ENCODE data around the gene CSNK1D. TPM values are rescaled to one million over a fixed set of nuclear protein-coding genes. Genes with fewer than 3 reads are reported as not detected.
A peak's percentile ranks its signal among the peaks of the same experiment; 100 is the strongest.

Gene CSNK1D
- total RNA-seq, 1 experiment from 2014 or later, result 234 TPM

GRCh38 chr17:82228278-82228841 lies 45.1 kb downstream of the CSNK1D start:
- intact Hi-C loops (cut with micrococcal nuclease; ENCODE audit: unreplicated experiment) (no loop called here), in situ Hi-C loops (cut with HindIII; ENCODE audit: low pct_unique_long_range_greater_than_20kb, low sequenced_read_pairs) (no loop called here)
- Histone ChIP-seq H3K9me3 (ENCODE audit: control insufficient read depth, insufficient read depth, low read depth, low read length) (no peaks in the 10 kb centered on the region), H3K27me3 (ENCODE audit: control insufficient read depth, insufficient read depth, low read length) (no peaks in the 10 kb centered on the region), H3K27ac (ENCODE audit: low read length) (peak overlapping the region; percentile 90), H3K4me3 (ENCODE audit: low read depth in 2 of 2, low read length in 2 of 2) (peak overlapping the region; percentile 62 to 97), H3K36me3 (ENCODE audit: control insufficient read depth, insufficient read depth, low read length) (peaks cover 15% of the 10 kb centered on the region), H3K4me1 (ENCODE audit: control insufficient read depth, insufficient read depth, low read length) (peaks cover 23% of the 10 kb centered on the region)
- peak; percentile 21 for ATAC-seq
- BruUV-seq (replicated peaks), result no TSS peak
- TF ChIP-seq TCF7L2 (IDR thresholded peaks at IDR 0.05; ENCODE audit: low read depth, low read length) (peak; percentile 82; the same call in 1 of the 2 replicates), SIN3A (IDR thresholded peaks at IDR 0.05; ENCODE audit: borderline replicate concordance, insufficient read depth, low read depth, low read length) (no peak)
- CTCF ChIA-PET, result interaction anchor here (1.8 kb wide), 1 partner anchor 22 kb away, joined by 12 read pairs; no protein-coding TSS in a partner anchor
- POLR2A ChIA-PET, result no interaction called here
- DNase-seq (ENCODE audit: low read depth, low spot score), result no peak

- Histone ChIP-seq H3K27me3 (ENCODE audit: control insufficient read depth, insufficient read depth, low read length) (no peaks in the 10 kb centered on the region), H3K4me3 (ENCODE audit: low read depth in 2 of 2, low read length in 2 of 2) (peak overlapping the region; percentile 62 to 97), H3K9me3 (ENCODE audit: control insufficient read depth, insufficient read depth, low read depth, low read length) (no peaks in the 10 kb centered on the region), H3K27ac (ENCODE audit: low read length) (peak overlapping the region; percentile 90), H3K36me3 (ENCODE audit: control insufficient read depth, insufficient read depth, low read length) (peaks cover 15% of the 10 kb centered on the region), H3K4me1 (ENCODE audit: control insufficient read depth, insufficient read depth, low read length) (peaks cover 17% of the 10 kb centered on the region)
- ChIA-PET POLR2A (interaction anchor here (0.6 kb wide), 1 partner anchor 29 kb away, joined by 7 read pairs; no protein-coding TSS in a partner anchor), CTCF (no interaction called here)
- no peak for ATAC-seq
- BruUV-seq (replicated peaks), result TSS peak; percentile 79
- DNase-seq (ENCODE audit: low read depth, low spot score), result no peak
- in situ Hi-C loops (cut with HindIII; ENCODE audit: low pct_unique_long_range_greater_than_20kb, low sequenced_read_pairs), result no loop called here
- TF ChIP-seq, protein P1, sequence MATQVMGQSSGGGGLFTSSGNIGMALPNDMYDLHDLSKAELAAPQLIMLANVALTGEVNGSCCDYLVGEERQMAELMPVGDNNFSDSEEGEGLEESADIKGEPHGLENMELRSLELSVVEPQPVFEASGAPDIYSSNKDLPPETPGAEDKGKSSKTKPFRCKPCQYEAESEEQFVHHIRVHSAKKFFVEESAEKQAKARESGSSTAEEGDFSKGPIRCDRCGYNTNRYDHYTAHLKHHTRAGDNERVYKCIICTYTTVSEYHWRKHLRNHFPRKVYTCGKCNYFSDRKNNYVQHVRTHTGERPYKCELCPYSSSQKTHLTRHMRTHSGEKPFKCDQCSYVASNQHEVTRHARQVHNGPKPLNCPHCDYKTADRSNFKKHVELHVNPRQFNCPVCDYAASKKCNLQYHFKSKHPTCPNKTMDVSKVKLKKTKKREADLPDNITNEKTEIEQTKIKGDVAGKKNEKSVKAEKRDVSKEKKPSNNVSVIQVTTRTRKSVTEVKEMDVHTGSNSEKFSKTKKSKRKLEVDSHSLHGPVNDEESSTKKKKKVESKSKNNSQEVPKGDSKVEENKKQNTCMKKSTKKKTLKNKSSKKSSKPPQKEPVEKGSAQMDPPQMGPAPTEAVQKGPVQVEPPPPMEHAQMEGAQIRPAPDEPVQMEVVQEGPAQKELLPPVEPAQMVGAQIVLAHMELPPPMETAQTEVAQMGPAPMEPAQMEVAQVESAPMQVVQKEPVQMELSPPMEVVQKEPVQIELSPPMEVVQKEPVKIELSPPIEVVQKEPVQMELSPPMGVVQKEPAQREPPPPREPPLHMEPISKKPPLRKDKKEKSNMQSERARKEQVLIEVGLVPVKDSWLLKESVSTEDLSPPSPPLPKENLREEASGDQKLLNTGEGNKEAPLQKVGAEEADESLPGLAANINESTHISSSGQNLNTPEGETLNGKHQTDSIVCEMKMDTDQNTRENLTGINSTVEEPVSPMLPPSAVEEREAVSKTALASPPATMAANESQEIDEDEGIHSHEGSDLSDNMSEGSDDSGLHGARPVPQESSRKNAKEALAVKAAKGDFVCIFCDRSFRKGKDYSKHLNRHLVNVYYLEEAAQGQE (IDR thresholded peaks at IDR 0.05; ENCODE audit: insufficient read depth in 1 of 2, low read depth in 2 of 2, low read length in 1 of 2), result no peak
- TF ChIP-seq POLR2AphosphoS5 (IDR thresholded peaks at IDR 0.05; ENCODE audit: low read depth, low read length) (no peak), SIN3A (IDR thresholded peaks at IDR 0.05; ENCODE audit: borderline replicate concordance, insufficient read depth, low read depth, low read length) (no peak), CTCF (IDR thresholded peaks at IDR 0.05) (no peak), TCF7L2 (IDR thresholded peaks at IDR 0.05; ENCODE audit: low read depth, low read length) (no peak)
- intact Hi-C loops (cut with micrococcal nuclease; ENCODE audit: unreplicated experiment), result no loop called here
Measured at GRCh38 chr17:82227629-82228277, 45.7 kb downstream of the CSNK1D start.

All from Panc1 (cell line).